Measurements from ENCODE around the gene TPCN2.

DNA sequence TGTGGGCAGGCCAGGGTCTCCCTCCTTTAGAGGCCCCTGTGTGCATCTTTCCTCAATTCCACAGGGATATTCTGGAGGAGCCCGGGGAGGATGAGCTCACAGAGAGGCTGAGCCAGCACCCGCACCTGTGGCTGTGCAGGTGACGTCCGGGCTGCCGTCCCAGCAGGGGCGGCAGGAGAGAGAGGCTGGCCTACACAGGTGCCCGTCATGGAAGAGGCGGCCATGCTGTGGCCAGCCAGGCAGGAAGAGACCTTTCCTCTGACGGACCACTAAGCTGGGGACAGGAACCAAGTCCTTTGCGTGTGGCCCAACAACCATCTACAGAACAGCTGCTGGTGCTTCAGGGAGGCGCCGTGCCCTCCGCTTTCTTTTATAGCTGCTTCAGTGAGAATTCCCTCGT lies 39.1 kb downstream of the TPCN2 start:
- TF ChIP-seq, protein P1, sequence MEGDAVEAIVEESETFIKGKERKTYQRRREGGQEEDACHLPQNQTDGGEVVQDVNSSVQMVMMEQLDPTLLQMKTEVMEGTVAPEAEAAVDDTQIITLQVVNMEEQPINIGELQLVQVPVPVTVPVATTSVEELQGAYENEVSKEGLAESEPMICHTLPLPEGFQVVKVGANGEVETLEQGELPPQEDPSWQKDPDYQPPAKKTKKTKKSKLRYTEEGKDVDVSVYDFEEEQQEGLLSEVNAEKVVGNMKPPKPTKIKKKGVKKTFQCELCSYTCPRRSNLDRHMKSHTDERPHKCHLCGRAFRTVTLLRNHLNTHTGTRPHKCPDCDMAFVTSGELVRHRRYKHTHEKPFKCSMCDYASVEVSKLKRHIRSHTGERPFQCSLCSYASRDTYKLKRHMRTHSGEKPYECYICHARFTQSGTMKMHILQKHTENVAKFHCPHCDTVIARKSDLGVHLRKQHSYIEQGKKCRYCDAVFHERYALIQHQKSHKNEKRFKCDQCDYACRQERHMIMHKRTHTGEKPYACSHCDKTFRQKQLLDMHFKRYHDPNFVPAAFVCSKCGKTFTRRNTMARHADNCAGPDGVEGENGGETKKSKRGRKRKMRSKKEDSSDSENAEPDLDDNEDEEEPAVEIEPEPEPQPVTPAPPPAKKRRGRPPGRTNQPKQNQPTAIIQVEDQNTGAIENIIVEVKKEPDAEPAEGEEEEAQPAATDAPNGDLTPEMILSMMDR (conservative IDR thresholded peaks at IDR 0.05; ENCODE audit: low read depth, low read length) = no peak
- TF ChIP-seq RFX5 (IDR thresholded peaks at IDR 0.05; ENCODE audit: low read depth, low read length) = no peak
- TF ChIP-seq POLR2A (IDR thresholded peaks at IDR 0.05; ENCODE audit: low read depth, low read length) = no peak
- TF ChIP-seq RAD21 (IDR thresholded peaks at IDR 0.05; ENCODE audit: low read length) = no peak
- TF ChIP-seq SMC3 (IDR thresholded peaks at IDR 0.05; ENCODE audit: low read depth, low read length) = no peak
- no peak for TF ChIP-seq CEBPB (IDR thresholded peaks at IDR 0.05; ENCODE audit: low read depth, low read length)
- no peak for TF ChIP-seq MXI1 (IDR thresholded peaks at IDR 0.05; ENCODE audit: borderline replicate concordance, low read depth, low read length)
- no peak for TF ChIP-seq RCOR1 (IDR thresholded peaks at IDR 0.05; ENCODE audit: insufficient replicate concordance, low read length)
- no peak for TF ChIP-seq USF2 (IDR thresholded peaks at IDR 0.05; ENCODE audit: low read depth, low read length)
- no peak for TF ChIP-seq BHLHE40 (IDR thresholded peaks at IDR 0.05; ENCODE audit: low read depth, low read length)
- no peak for TF ChIP-seq FOS (IDR thresholded peaks at IDR 0.05; ENCODE audit: low read depth, low read length)
- TF ChIP-seq, protein P2, sequence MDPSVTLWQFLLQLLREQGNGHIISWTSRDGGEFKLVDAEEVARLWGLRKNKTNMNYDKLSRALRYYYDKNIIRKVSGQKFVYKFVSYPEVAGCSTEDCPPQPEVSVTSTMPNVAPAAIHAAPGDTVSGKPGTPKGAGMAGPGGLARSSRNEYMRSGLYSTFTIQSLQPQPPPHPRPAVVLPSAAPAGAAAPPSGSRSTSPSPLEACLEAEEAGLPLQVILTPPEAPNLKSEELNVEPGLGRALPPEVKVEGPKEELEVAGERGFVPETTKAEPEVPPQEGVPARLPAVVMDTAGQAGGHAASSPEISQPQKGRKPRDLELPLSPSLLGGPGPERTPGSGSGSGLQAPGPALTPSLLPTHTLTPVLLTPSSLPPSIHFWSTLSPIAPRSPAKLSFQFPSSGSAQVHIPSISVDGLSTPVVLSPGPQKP (IDR thresholded peaks at IDR 0.05; ENCODE audit: borderline replicate concordance, low read depth, low read length) = no peak
- no peak for TF ChIP-seq MAFK (IDR thresholded peaks at IDR 0.05; ENCODE audit: low read depth, low read length)
- TF ChIP-seq MAZ (IDR thresholded peaks at IDR 0.05; ENCODE audit: borderline replicate concordance, low read depth, low read length) = no peak

All from IMR-90 (cell line).